22Rv1 (cell line): Measurements from ENCODE around the gene IP6K3.

Experiments used
- ZFX ChIP-seq: fragments of 450-650 bp; IDR thresholded peaks from 2 replicates; pipeline ENCODE4 v1.6.1; 2017; ENCODE audit warnings: antibody characterized with exemption, borderline replicate concordance
- TF ChIP-seq, protein P1 (sequence below): fragments of 450-650 bp; IDR thresholded peaks from 2 replicates; pipeline ENCODE4 v1.5.1; 2017; ENCODE audit warnings: mild to moderate bottlenecking

DNA sequence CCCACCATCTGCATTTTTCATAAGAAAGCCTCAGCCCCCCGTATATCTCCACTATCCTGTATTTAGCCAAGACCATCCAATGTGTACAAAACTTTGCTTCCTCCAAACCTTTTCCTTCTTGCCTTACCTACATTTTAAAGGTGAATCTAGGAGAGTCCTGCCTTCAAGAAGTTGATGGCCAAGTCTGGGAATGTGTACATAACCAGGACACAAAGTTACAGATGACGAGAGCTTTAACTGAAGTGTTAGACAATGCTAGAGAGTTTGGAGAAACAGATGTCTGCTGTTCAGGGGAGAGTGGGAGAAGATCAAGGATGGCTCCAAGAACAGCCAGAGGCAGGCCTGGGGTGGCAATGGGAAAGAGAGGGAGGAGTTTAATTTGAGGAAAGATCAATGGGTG is 32.9 kb downstream of the IP6K3 start:
- TF ChIP-seq, protein P1, sequence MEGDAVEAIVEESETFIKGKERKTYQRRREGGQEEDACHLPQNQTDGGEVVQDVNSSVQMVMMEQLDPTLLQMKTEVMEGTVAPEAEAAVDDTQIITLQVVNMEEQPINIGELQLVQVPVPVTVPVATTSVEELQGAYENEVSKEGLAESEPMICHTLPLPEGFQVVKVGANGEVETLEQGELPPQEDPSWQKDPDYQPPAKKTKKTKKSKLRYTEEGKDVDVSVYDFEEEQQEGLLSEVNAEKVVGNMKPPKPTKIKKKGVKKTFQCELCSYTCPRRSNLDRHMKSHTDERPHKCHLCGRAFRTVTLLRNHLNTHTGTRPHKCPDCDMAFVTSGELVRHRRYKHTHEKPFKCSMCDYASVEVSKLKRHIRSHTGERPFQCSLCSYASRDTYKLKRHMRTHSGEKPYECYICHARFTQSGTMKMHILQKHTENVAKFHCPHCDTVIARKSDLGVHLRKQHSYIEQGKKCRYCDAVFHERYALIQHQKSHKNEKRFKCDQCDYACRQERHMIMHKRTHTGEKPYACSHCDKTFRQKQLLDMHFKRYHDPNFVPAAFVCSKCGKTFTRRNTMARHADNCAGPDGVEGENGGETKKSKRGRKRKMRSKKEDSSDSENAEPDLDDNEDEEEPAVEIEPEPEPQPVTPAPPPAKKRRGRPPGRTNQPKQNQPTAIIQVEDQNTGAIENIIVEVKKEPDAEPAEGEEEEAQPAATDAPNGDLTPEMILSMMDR = no peak
- no peak for TF ChIP-seq ZFX
